ENCODE measurements around the gene KLK6. TPM values are rescaled to one million over a fixed set of nuclear protein-coding genes. Genes with fewer than 3 reads are reported as not detected.
A peak's percentile ranks its signal among the peaks of the same experiment; 100 is the strongest.

The KLK6 gene
- polyA plus RNA-seq, 4 donors: 0.03 to 0.07 TPM; not detected in 2

- Histone ChIP-seq H3K36me3 (ENCODE audit: control insufficient read depth in 3 of 3, insufficient read depth in 2 of 3, low read depth in 1 of 3, low read length in 3 of 3) (no peaks in the 10 kb centered on the region), H3K27me3 (ENCODE audit: control insufficient read depth in 3 of 3, insufficient read depth in 3 of 3, low read length in 3 of 3) (peaks cover 0 to 2% (median 0%) of the 10 kb centered on the region in 3 donors), H3K4me1 (ENCODE audit: control insufficient read depth in 3 of 3, insufficient read depth in 2 of 3, low read depth in 1 of 3, low read length in 2 of 3) (no peaks in the 10 kb centered on the region), H3K4me3 (ENCODE audit: low read depth in 1 of 3, low read length in 3 of 3) (no peak overlapping the region), H3K9me3 (ENCODE audit: control insufficient read depth in 2 of 2, insufficient read depth in 1 of 2, low read depth in 1 of 2, low read length in 1 of 2) (no peaks in the 10 kb centered on the region), H3K27ac (ENCODE audit: low read depth in 1 of 3, low read length in 2 of 3) (no peak overlapping the region)
- FAIRE-seq (no peak), DNase-seq (no peak)
- WGBS, 3 donors: 47 to 81% (median 65%) methylated on average over 11 of the region's 11 CpGs
These were observed 37.2 kb downstream of the KLK6 start for GRCh38 chr19:50932018-50932689.

GRCh38 chr19:50931023-50931422 lies 38.4 kb downstream of the KLK6 start:
- no peaks in the 10 kb centered on the region for H3K9me3 ChIP-seq (ENCODE audit: control insufficient read depth in 2 of 2, insufficient read depth in 1 of 2, low read depth in 1 of 2, low read length in 1 of 2)
- H3K4me1 ChIP-seq (ENCODE audit: control insufficient read depth in 3 of 3, insufficient read depth in 2 of 3, low read depth in 1 of 3, low read length in 2 of 3): no peaks in the 10 kb centered on the region
- H3K4me3 ChIP-seq (ENCODE audit: low read depth in 1 of 3, low read length in 3 of 3): no peak overlapping the region
- no peak for DNase-seq
- no peaks in the 10 kb centered on the region for H3K36me3 ChIP-seq (ENCODE audit: control insufficient read depth in 3 of 3, insufficient read depth in 2 of 3, low read depth in 1 of 3, low read length in 3 of 3)
- no peak overlapping the region for H3K27ac ChIP-seq (ENCODE audit: low read depth in 1 of 3, low read length in 2 of 3)
- peaks cover 0 to 2% (median 0%) of the 10 kb centered on the region in 3 donors for H3K27me3 ChIP-seq (ENCODE audit: control insufficient read depth in 3 of 3, insufficient read depth in 3 of 3, low read length in 3 of 3)
- FAIRE-seq: no peak

DNA sequence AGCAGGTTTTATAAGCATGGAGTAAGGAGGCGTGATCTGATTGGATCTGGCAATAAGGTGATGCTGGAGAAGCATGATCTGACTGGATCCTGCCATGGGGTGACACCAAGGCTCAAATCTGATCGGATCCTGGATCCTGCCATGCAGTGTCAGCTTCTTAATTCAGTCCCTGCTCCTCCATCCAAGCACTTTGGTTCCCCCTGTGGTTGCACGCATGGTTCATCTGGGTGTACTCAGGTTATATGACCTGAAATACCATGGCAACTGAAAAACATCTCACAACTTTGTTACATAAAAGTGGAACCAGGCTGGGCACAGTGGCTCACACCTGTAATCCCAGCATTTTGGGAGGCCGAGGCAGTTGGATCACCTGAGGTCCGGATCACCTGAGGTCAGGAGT lies 40.6 kb downstream of the KLK6 start:
- no peaks in the 10 kb centered on the region for H3K36me3 ChIP-seq (ENCODE audit: control insufficient read depth in 3 of 3, insufficient read depth in 2 of 3, low read depth in 1 of 3, low read length in 3 of 3)
- WGBS, 3 donors: 34 to 82% (median 53%) methylated on average over 5 of the region's 5 CpGs
- FAIRE-seq: no peak
- H3K27me3 ChIP-seq (ENCODE audit: control insufficient read depth in 3 of 3, insufficient read depth in 3 of 3, low read length in 3 of 3): peaks cover 0 to 2% (median 0%) of the 10 kb centered on the region in 3 donors
- no peak overlapping the region for H3K27ac ChIP-seq (ENCODE audit: low read depth in 1 of 3, low read length in 2 of 3)
- no peaks in the 10 kb centered on the region for H3K9me3 ChIP-seq (ENCODE audit: control insufficient read depth in 2 of 2, insufficient read depth in 1 of 2, low read depth in 1 of 2, low read length in 1 of 2)
- no peak overlapping the region for H3K4me3 ChIP-seq (ENCODE audit: low read depth in 1 of 3, low read length in 3 of 3)
- H3K4me1 ChIP-seq (ENCODE audit: control insufficient read depth in 3 of 3, insufficient read depth in 2 of 3, low read depth in 1 of 3, low read length in 2 of 3): no peaks in the 10 kb centered on the region
- DNase-seq: no peak

DNA sequence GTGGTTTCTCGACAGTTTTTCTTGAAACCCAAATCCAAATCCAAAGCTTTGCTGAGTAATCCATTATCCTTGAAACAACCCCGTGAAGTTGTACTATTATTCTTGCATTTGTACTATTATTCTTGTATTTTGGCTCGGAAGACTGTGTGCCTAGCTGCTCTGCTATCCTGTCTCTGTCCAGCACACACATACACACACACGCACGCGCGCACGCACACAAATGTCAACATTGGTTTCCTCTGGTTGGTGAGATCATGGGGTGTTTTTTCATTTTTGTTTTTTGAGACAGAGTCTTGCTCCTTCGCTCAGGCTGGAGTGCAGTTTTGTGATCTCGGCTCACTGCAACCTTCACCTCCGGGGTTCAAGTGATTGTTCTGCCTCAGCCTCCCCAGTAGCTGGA lies 43.2 kb downstream of the KLK6 start:
- no peak overlapping the region for H3K27ac ChIP-seq (ENCODE audit: low read depth in 1 of 3, low read length in 2 of 3)
- no peak for FAIRE-seq
- H3K4me3 ChIP-seq (ENCODE audit: low read depth in 1 of 3, low read length in 3 of 3): no peak overlapping the region
- no peaks in the 10 kb centered on the region for H3K9me3 ChIP-seq (ENCODE audit: control insufficient read depth in 2 of 2, insufficient read depth in 1 of 2, low read depth in 1 of 2, low read length in 1 of 2)
- WGBS, 3 donors: 78 to 82% (median 80%) methylated on average over 11 of the region's 11 CpGs
- peaks cover 0 to 3% (median 0%) of the 10 kb centered on the region in 3 donors for H3K27me3 ChIP-seq (ENCODE audit: control insufficient read depth in 3 of 3, insufficient read depth in 3 of 3, low read length in 3 of 3)
- H3K4me1 ChIP-seq (ENCODE audit: control insufficient read depth in 3 of 3, insufficient read depth in 2 of 3, low read depth in 1 of 3, low read length in 2 of 3): no peaks in the 10 kb centered on the region
- DNase-seq: no peak
- H3K36me3 ChIP-seq (ENCODE audit: control insufficient read depth in 3 of 3, insufficient read depth in 2 of 3, low read depth in 1 of 3, low read length in 3 of 3): no peaks in the 10 kb centered on the region

DNA sequence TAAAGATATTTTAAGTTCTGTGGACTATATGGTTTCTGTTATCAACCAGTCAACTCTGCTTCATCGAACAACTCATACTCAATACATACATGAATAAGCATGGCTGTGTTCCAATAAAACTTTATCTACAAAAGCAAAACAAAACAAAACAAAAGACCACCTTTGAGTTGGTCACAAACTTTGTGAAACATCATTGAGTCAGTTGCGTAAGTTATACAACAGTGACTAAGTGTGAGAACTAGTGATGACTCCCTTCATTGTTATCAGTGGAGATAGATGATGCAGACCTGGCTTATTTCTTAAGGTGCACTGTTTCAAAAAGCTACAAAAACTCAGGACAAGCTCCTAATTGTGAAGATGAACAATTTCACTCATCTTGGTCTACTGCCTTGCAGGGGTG lies 43.7 kb downstream of the KLK6 start:
- WGBS, 3 donors: 64 to 86% (median 72%) methylated on average over 2 of the region's 2 CpGs
- FAIRE-seq (no peak), DNase-seq (no peak)
- H3K4me3 ChIP-seq (ENCODE audit: low read depth in 1 of 3, low read length in 3 of 3): no peak overlapping the region
- H3K36me3 ChIP-seq (ENCODE audit: control insufficient read depth in 3 of 3, insufficient read depth in 2 of 3, low read depth in 1 of 3, low read length in 3 of 3): no peaks in the 10 kb centered on the region
- H3K27ac ChIP-seq (ENCODE audit: low read depth in 1 of 3, low read length in 2 of 3): no peak overlapping the region
- H3K9me3 ChIP-seq (ENCODE audit: control insufficient read depth in 2 of 2, insufficient read depth in 1 of 2, low read depth in 1 of 2, low read length in 1 of 2): no peaks in the 10 kb centered on the region
- no peaks in the 10 kb centered on the region for H3K4me1 ChIP-seq (ENCODE audit: control insufficient read depth in 3 of 3, insufficient read depth in 2 of 3, low read depth in 1 of 3, low read length in 2 of 3)
- peaks cover 0 to 3% (median 0%) of the 10 kb centered on the region in 3 donors for H3K27me3 ChIP-seq (ENCODE audit: control insufficient read depth in 3 of 3, insufficient read depth in 3 of 3, low read length in 3 of 3)

DNA sequence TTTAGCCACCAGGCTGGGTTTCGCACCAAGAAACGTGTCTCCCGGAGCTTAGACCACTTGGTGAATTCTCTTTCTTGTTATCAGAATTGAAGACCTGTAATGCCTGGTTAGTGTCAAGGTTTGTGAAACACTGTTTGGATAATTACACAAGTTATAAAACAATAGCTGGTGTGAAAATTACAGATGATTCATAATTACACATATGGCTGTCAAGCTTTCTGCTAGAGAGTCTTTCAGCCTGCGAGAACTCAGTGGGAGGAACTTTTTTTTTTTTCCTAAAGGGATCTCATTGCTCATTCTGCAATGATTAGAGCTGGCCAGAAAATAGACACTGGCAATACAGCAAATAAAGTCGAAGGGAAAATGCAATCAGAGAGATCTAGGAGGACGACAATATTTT lies 44.8 kb downstream of the KLK6 start:
- FAIRE-seq (no peak), DNase-seq (no peak)
- H3K9me3 ChIP-seq (ENCODE audit: control insufficient read depth in 2 of 2, insufficient read depth in 1 of 2, low read depth in 1 of 2, low read length in 1 of 2): no peaks in the 10 kb centered on the region
- no peak overlapping the region for H3K27ac ChIP-seq (ENCODE audit: low read depth in 1 of 3, low read length in 2 of 3)
- H3K27me3 ChIP-seq (ENCODE audit: control insufficient read depth in 3 of 3, insufficient read depth in 3 of 3, low read length in 3 of 3): peaks cover 0 to 3% (median 1%) of the 10 kb centered on the region in 3 donors
- H3K4me1 ChIP-seq (ENCODE audit: control insufficient read depth in 3 of 3, insufficient read depth in 2 of 3, low read depth in 1 of 3, low read length in 2 of 3): no peaks in the 10 kb centered on the region
- H3K4me3 ChIP-seq (ENCODE audit: low read depth in 1 of 3, low read length in 3 of 3): no peak overlapping the region
- no peaks in the 10 kb centered on the region for H3K36me3 ChIP-seq (ENCODE audit: control insufficient read depth in 3 of 3, insufficient read depth in 2 of 3, low read depth in 1 of 3, low read length in 3 of 3)
- 62 to 68% (median 62%) methylated on average over 6 of the region's 6 CpGs for WGBS, 3 donors

GRCh38 chr19:50922317-50922853 lies 47.0 kb downstream of the KLK6 start:
- Histone ChIP-seq H3K4me3 (ENCODE audit: low read depth in 1 of 3, low read length in 3 of 3) (no peak overlapping the region), H3K27ac (ENCODE audit: low read depth in 1 of 3, low read length in 2 of 3) (no peak overlapping the region), H3K27me3 (ENCODE audit: control insufficient read depth in 3 of 3, insufficient read depth in 3 of 3, low read length in 3 of 3) (peaks cover 0 to 4% (median 3%) of the 10 kb centered on the region in 3 donors), H3K9me3 (ENCODE audit: control insufficient read depth in 2 of 2, insufficient read depth in 1 of 2, low read depth in 1 of 2, low read length in 1 of 2) (no peaks in the 10 kb centered on the region), H3K36me3 (ENCODE audit: control insufficient read depth in 3 of 3, insufficient read depth in 2 of 3, low read depth in 1 of 3, low read length in 3 of 3) (no peaks in the 10 kb centered on the region), H3K4me1 (ENCODE audit: control insufficient read depth in 3 of 3, insufficient read depth in 2 of 3, low read depth in 1 of 3, low read length in 2 of 3) (no peaks in the 10 kb centered on the region)
- no peak for FAIRE-seq
- 24 to 33% (median 30%) methylated on average over 21 of the region's 21 CpGs for WGBS, 3 donors
- peak; percentile 84 to 87 for DNase-seq

- Histone ChIP-seq H3K27ac (ENCODE audit: low read depth in 1 of 3, low read length in 2 of 3) (no peak overlapping the region), H3K9me3 (ENCODE audit: control insufficient read depth in 2 of 2, insufficient read depth in 1 of 2, low read depth in 1 of 2, low read length in 1 of 2) (no peaks in the 10 kb centered on the region), H3K27me3 (ENCODE audit: control insufficient read depth in 3 of 3, insufficient read depth in 3 of 3, low read length in 3 of 3) (peaks cover 0 to 4% (median 3%) of the 10 kb centered on the region in 3 donors), H3K4me3 (ENCODE audit: low read depth in 1 of 3, low read length in 3 of 3) (no peak overlapping the region), H3K4me1 (ENCODE audit: control insufficient read depth in 3 of 3, insufficient read depth in 2 of 3, low read depth in 1 of 3, low read length in 2 of 3) (no peaks in the 10 kb centered on the region), H3K36me3 (ENCODE audit: control insufficient read depth in 3 of 3, insufficient read depth in 2 of 3, low read depth in 1 of 3, low read length in 3 of 3) (no peaks in the 10 kb centered on the region)
- no peak for FAIRE-seq
- no peak for DNase-seq
- 2 to 5% (median 4%) methylated on average over 12 of the region's 12 CpGs for WGBS, 3 donors
These were observed 47.7 kb downstream of the KLK6 start for GRCh38 chr19:50921426-50922316.

Measured in small intestine (tissue), 7 donors.